NCI-H1092 (cell line): ENCODE measurements around the gene MRPL4.
"Not testable (repeated sequence)": the region's sequence is repeated elsewhere in the genome, so short reads cannot be mapped to it uniquely, and the experiment has no call there.

Source experiments
- DNase-seq: peaks from one replicate; lab custom pipeline; 2025; lab: John Stamatoyannopoulos, UW

The MRPL4 gene

GRCh38 chr19:10260141-10260584, 8.1 kb downstream of the MRPL4 start:
- no peak for DNase-seq

- no peak for DNase-seq
Observed at GRCh38 chr19:10262771-10263170, 10.8 kb downstream of the MRPL4 start.

DNA sequence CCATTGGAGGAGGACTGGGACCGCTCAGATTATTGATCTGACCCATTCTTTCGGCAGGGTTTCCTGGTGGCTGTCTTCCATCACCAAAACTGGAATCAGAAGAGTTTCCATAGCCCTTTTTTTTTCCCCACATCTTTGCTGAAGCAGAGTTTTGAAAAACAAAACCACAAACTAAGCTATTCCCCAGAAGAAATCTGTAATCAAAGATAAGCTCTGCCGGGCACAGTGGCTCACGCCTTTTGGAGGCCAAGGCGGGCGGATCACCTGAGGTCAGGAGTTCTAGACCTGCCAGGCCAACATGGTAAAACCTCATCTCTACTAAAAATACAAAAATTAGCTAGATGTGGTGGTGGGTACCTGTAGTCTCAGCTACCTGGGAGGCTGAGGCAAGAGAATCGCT, 14.7 kb downstream of the MRPL4 start:
- DNase-seq = no peak

- DNase-seq = no peak
Observed at GRCh38 chr19:10268071-10268470, 16.1 kb downstream of the MRPL4 start.

DNA sequence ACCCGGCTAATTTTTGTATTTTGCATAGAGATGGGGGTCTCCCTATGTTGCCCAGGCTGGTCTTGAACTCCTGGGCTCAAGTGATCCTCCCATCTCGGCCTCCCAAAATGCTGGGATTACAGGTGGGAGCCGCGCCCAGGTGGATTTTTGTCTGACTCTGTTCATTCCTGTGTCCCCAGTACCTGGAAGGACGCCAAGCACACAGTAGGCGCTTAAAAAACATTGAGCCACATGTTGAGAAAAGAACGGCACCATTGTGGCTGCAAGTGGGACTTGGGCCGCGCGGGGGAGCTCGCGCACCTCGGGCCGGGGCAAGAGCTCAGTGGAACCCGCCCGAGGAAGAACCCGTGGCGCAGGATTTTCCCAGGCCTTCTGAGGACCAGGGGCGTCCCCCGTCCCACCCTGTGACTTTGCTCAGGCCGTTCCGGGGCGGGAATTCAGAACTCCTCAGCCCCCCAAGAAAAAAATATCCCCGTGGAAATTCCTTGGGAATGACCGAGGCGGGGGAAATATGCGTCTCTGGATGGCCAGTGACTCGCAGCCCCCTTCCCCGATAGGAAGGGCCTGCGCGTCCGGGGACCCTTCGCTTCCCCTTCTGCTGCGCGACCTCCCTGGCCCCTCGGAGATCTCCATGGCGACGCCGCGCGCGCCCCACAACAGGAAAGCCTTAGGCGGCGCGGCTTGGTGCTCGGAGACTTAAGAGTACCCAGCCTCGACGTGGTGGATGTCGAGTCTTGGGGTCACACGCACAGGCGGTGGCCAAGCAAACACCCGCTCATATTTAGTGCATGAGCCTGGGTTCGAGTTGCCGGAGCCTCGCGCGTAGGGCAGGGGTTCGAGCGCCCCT, 17.5 kb downstream of the MRPL4 start:
- DNase-seq = peak; percentile 32

- DNase-seq = no peak
Observed at GRCh38 chr19:10270180-10270615, 18.2 kb downstream of the MRPL4 start.

GRCh38 chr19:10270616-10271394, 18.8 kb downstream of the MRPL4 start, which contains the start of gene ICAM1:
ICAM1 (plus strand) TSS chr19:10271120; CDS start chr19:10271160, 40 bp downstream.
- no peak for DNase-seq

- DNase-seq = no peak
Observed at GRCh38 chr19:10271543-10272086, 19.6 kb downstream of the MRPL4 start.

GRCh38 chr19:10274589-10274988, 22.6 kb downstream of the MRPL4 start:
- DNase-seq = no peak

- DNase-seq = no peak
Observed at GRCh38 chr19:10277795-10278589, 26.0 kb downstream of the MRPL4 start.

DNA sequence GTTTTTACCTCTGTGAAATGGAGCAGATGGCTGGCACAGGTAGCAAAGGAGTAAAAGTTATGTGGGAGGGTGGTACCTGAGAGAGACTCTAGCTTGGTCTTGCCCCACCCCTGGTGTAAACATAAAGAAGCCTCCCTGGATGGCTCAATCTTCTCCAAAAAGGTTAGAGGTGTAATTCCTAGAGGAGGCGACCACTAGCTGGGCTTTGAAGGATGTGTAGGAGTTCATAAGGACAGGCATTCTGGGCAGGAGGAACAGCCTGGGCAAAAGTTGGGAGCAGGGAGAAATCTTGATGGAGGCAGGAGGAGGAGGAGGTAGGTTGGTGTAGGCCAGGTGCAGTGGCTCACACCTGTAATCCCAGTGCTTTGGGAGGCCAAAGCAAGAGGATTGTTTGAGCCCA, 26.9 kb downstream of the MRPL4 start:
- no peak for DNase-seq

GRCh38 chr19:10279737-10280442, 27.9 kb downstream of the MRPL4 start:
- DNase-seq = no peak

DNA sequence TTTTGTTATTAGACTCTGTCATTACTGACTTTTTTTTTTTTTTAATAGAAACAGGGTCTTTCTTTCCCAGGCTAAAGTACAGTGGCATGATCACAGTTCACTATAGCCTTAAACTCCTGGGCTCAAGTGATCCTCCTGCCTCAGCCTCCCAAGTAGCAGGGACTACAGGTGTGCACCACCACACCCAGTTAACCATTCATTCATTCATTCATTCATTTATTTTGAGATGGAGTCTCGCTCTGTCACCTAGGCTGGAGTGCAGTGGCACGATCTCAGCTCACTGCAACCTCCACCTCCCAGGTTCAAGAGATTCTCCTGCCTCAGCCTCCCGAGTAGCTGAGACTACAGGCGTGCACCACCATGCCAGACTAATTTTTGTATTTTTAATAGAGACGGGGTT, 30.0 kb downstream of the MRPL4 start:
- DNase-seq = not testable (repeated sequence)

DNA sequence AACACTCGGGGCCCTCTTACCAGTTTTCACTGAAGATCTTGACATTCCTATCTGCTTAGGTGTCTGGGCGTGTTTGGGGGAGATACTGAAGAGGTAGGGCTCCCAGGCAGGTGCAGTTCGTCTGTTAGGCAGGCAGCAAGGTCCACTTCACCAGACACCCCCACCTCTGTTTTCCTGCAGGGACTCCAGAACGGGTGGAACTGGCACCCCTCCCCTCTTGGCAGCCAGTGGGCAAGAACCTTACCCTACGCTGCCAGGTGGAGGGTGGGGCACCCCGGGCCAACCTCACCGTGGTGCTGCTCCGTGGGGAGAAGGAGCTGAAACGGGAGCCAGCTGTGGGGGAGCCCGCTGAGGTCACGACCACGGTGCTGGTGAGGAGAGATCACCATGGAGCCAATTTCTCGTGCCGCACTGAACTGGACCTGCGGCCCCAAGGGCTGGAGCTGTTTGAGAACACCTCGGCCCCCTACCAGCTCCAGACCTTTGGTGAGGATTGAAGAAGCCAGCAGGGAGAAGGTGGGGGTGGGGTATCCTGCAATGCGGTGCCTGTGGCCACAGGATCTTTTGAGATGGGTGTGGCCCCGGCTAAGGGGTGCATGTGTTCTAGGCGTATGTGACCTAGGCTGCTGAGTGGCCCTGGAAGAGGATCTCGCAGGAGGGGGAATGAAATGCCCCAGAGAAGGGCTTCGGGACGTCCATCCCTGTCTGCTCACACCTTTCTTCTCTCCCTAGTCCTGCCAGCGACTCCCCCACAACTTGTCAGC, 31.5 kb downstream of the MRPL4 start:
- no peak for DNase-seq

GRCh38 chr19:10284065-10284959, 32.3 kb downstream of the MRPL4 start:
- no peak for DNase-seq

- no peak for DNase-seq
Observed at GRCh38 chr19:10284960-10285278, 32.9 kb downstream of the MRPL4 start.

DNA sequence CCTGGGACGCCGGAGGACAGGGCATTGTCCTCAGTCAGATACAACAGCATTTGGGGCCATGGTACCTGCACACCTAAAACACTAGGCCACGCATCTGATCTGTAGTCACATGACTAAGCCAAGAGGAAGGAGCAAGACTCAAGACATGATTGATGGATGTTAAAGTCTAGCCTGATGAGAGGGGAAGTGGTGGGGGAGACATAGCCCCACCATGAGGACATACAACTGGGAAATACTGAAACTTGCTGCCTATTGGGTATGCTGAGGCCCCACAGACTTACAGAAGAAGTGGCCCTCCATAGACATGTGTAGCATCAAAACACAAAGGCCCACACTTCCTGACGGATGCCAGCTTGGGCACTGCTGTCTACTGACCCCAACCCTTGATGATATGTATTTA, 33.4 kb downstream of the MRPL4 start:
- no peak for DNase-seq

- DNase-seq = no peak
Observed at GRCh38 chr19:10286803-10287737, 35.1 kb downstream of the MRPL4 start, which contains the start of gene ICAM4. ICAM4 (plus strand) TSS chr19:10286955; CDS start chr19:10287013, 58 bp downstream.
